HUES6 (cell line): ENCODE data around the gene BAD.
"Not testable (repeated sequence)": the region's sequence is repeated elsewhere in the genome, so short reads cannot be mapped to it uniquely, and the experiment has no call there.

Source experiments
- H3K27ac ChIP-seq: 2 replicates; pipeline ENCODE4 v1.7.0; 2013; ENCODE audit warnings: low read depth, mild to moderate bottlenecking, low read length, inconsistent platforms
- H3K27me3 ChIP-seq: 2 replicates; pipeline ENCODE4 v1.6.1; 2013; ENCODE audit warnings: low read length; ENCODE audit not compliant: control insufficient read depth, insufficient read depth
- H3K36me3 ChIP-seq: 2 replicates; pipeline ENCODE4 v1.6.1; 2013; ENCODE audit warnings: low read length; ENCODE audit not compliant: control insufficient read depth, insufficient read depth
- H3K4me1 ChIP-seq: 2 replicates; pipeline ENCODE4 v1.6.1; 2013; ENCODE audit warnings: low read length; ENCODE audit not compliant: control insufficient read depth, insufficient read depth
- H3K4me3 ChIP-seq: 2 replicates; pipeline ENCODE4 v1.5.1; 2013; ENCODE audit warnings: low read depth, low read length
- H3K9ac ChIP-seq: one replicate; pipeline ENCODE4 v1.6.1; 2013; ENCODE audit warnings: mild to moderate bottlenecking, low read length
- H3K9me3 ChIP-seq: 2 replicates; pipeline ENCODE4 v1.6.1; 2013; ENCODE audit warnings: low read depth, low read length; ENCODE audit not compliant: control insufficient read depth, insufficient read depth

Gene BAD

DNA sequence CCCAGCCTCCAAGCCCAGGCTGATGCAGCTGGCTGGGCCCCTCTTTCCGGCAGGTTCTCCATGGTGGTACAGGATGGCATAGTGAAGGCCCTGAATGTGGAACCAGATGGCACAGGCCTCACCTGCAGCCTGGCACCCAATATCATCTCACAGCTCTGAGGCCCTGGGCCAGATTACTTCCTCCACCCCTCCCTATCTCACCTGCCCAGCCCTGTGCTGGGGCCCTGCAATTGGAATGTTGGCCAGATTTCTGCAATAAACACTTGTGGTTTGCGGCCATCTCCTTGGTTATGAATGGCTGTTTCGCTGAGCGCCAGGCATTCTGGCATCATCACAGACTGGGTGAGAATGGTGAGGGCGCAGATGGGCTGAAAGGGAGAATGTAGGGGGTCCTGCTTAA lies 37.1 kb upstream of the BAD start:
- peaks cover 34% of the 10 kb centered on the region for H3K36me3 ChIP-seq
- H3K27ac ChIP-seq = no peak overlapping the region
- no peaks in the 10 kb centered on the region for H3K9me3 ChIP-seq
- H3K4me1 ChIP-seq = peaks cover 33% of the 10 kb centered on the region
- H3K9ac ChIP-seq = no peak overlapping the region
- no peak overlapping the region for H3K4me3 ChIP-seq
- no peaks in the 10 kb centered on the region for H3K27me3 ChIP-seq

GRCh38 chr11:64321026-64321425 lies 36.6 kb upstream of the BAD start:
- Histone ChIP-seq H3K4me3 (no peak overlapping the region), H3K9me3 (no peaks in the 10 kb centered on the region), H3K27me3 (no peaks in the 10 kb centered on the region), H3K4me1 (peaks cover 33% of the 10 kb centered on the region), H3K36me3 (peaks cover 38% of the 10 kb centered on the region), H3K9ac (no peak overlapping the region), H3K27ac (no peak overlapping the region)

GRCh38 chr11:64320556-64320955 lies 36.1 kb upstream of the BAD start:
- H3K9ac ChIP-seq = no peak overlapping the region
- no peak overlapping the region for H3K4me3 ChIP-seq
- no peaks in the 10 kb centered on the region for H3K9me3 ChIP-seq
- peaks cover 39% of the 10 kb centered on the region for H3K36me3 ChIP-seq
- H3K4me1 ChIP-seq = peaks cover 33% of the 10 kb centered on the region
- no peak overlapping the region for H3K27ac ChIP-seq
- H3K27me3 ChIP-seq = no peaks in the 10 kb centered on the region

DNA sequence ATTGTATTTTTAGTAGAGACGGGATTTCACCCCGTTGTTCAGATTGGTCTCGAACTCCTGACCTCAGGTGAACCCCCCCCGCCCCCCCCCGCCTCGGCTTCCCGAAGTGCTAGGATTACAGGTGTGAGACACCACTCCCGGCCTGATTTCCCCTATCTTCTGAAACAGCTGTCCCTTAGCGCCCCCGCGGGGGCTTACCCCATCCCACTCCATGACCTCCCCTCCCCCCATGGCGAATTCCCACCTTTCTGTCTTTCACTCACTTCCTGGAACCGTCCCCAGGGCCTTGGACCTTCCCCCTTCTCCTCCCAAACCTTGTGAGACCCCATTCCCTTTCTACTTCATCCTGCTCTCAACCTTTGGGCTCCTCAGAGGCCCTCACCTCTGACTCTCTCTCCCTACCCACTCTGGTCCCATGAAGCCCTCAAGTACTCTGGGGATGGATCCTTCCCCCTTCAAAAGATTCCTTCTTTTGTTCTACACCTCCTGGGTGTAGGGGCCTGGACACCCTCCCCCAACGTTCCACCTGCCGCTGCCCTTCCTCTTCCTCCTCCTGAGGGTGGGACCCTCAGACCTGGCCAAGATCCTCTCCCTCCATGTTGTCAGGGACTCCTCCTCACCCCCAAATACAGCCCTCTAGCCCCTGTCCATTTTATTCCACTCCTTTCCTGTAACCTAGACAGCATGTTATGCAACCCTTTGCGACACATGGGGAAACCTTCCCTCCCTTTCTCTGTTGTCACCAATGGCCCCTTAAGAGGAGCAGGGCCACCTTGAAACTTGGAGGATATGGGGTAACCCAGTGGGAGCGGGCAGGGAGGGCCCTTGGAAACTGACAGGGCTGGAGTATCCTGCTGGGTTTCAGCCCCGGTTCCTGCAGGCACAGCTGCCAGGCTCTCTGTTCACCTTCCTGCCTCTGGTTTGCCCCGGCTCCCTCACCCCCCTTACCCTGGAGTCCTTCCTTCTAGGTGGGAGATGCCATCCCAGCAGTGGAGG lies 34.6 kb upstream of the BAD start:
- Histone ChIP-seq H3K36me3 (peaks cover 54% of the 10 kb centered on the region), H3K4me1 (peaks cover 26% of the 10 kb centered on the region), H3K9ac (peak overlapping the region; percentile 91), H3K9me3 (no peaks in the 10 kb centered on the region), H3K27me3 (no peaks in the 10 kb centered on the region), H3K27ac (peak overlapping the region; percentile 41; the same call in 1 of the 2 replicates), H3K4me3 (peak overlapping the region; percentile 86)

DNA sequence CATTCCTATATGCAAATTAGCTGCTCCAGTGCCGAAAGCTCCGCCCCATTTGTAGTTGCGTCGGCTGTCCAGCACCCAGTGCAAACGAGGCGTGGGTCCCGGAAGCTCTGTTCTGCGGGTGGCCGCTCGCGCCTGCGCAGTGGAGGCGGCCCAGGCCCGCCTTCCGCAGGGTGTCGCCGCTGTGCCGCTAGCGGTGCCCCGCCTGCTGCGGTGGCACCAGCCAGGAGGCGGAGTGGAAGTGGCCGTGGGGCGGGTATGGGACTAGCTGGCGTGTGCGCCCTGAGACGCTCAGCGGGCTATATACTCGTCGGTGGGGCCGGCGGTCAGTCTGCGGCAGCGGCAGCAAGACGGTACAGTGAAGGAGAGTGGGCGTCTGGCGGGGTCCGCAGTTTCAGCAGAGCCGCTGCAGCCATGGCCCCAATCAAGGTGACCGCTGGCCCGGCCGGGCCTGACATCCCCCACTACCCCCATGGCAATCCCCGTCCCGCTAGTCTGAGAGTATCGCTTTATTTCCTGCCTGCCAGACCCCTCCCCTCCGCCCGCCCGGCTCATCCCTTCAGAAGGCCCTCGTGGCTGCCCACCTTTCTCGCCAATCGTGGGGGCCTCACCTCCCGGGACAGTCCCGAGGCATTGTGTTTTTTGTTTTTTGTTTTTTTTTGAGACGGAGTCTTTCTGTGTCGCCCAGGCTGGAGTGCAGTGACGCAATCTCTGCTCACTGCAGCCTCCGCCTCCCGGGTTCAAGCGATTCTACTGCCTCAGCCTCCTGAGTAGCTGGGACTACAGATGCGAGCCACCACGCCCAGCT lies 33.7 kb upstream of the BAD start, which contains the start of gene PRDX5:
Gene PRDX5 (plus strand): TSS at position 161 of the 805 bp plus-strand sequence. CDS start 95 bp downstream, at position 256.
- Histone ChIP-seq H3K27ac (peak within 1 kb of the TSS; percentile 96), H3K4me3 (peak within 1 kb of the TSS; percentile 86), H3K9ac (peak within 1 kb of the TSS; percentile 91), H3K36me3 (peaks cover 57% of the 10 kb centered on the region), H3K9me3 (no peaks in the 10 kb centered on the region), H3K4me1 (peaks cover 18% of the 10 kb centered on the region), H3K27me3 (no peaks in the 10 kb centered on the region)

GRCh38 chr11:64317325-64317960 lies 33.0 kb upstream of the BAD start, which contains the start of gene TRMT112:
TSS of gene TRMT112 (minus strand) at chr11:64317559. CDS start at chr11:64317526, 33 bp downstream.
- H3K27me3 ChIP-seq = no peaks in the 10 kb centered on the region
- H3K9me3 ChIP-seq = no peaks in the 10 kb centered on the region
- peak within 1 kb of the TSS; percentile 91 for H3K9ac ChIP-seq
- peaks cover 57% of the 10 kb centered on the region for H3K36me3 ChIP-seq
- H3K4me1 ChIP-seq = peaks cover 11% of the 10 kb centered on the region
- H3K4me3 ChIP-seq = peak within 1 kb of the TSS; percentile 86
- H3K27ac ChIP-seq = peak within 1 kb of the TSS; percentile 96

DNA sequence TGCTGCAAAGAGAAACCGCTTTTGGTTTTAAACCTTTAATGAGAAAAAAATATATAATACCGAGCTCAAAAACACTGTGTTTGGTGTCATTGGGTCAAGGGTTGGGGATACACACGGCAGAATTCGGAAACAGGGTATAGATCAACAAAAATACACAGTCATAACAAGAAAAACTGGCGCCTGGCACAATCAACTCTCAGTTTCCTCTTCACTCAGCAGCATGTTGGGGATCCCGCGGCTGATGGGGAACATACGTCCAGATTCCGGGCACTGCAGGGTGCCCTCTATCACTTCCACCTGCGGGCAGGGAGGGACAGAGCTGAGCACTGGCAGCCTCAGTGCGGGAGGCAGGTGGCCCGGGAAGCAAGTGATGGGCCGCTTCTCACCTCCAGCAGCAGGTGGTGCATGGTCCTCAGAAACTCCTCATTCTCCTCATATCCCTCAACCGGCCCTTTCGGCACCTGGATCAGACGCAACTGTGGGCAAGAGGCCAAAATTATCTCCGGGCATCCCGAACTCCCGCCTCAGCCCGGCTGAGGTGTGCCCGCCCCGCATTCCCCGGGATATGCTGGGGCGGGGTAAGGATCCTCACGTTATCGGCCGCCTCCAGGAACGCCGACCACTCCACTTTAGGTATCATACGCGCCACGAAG lies 32.3 kb upstream of the BAD start:
- H3K27me3 ChIP-seq = no peaks in the 10 kb centered on the region
- H3K9me3 ChIP-seq = no peaks in the 10 kb centered on the region
- H3K4me1 ChIP-seq = peaks cover 9% of the 10 kb centered on the region
- peaks cover 53% of the 10 kb centered on the region for H3K36me3 ChIP-seq
- H3K27ac ChIP-seq = peak overlapping the region; percentile 91
- peak overlapping the region; percentile 91 for H3K9ac ChIP-seq
- peak overlapping the region; percentile 86 for H3K4me3 ChIP-seq

GRCh38 chr11:64315667-64316526 lies 31.4 kb upstream of the BAD start:
- not testable (repeated sequence) for H3K27me3 ChIP-seq, H3K4me1 ChIP-seq, H3K9ac ChIP-seq, H3K9me3 ChIP-seq, H3K27ac ChIP-seq
- Histone ChIP-seq H3K36me3 (peaks cover 47% of the 10 kb centered on the region), H3K4me3 (peak overlapping the region; percentile 86; the same call in 1 of the 2 replicates)

DNA sequence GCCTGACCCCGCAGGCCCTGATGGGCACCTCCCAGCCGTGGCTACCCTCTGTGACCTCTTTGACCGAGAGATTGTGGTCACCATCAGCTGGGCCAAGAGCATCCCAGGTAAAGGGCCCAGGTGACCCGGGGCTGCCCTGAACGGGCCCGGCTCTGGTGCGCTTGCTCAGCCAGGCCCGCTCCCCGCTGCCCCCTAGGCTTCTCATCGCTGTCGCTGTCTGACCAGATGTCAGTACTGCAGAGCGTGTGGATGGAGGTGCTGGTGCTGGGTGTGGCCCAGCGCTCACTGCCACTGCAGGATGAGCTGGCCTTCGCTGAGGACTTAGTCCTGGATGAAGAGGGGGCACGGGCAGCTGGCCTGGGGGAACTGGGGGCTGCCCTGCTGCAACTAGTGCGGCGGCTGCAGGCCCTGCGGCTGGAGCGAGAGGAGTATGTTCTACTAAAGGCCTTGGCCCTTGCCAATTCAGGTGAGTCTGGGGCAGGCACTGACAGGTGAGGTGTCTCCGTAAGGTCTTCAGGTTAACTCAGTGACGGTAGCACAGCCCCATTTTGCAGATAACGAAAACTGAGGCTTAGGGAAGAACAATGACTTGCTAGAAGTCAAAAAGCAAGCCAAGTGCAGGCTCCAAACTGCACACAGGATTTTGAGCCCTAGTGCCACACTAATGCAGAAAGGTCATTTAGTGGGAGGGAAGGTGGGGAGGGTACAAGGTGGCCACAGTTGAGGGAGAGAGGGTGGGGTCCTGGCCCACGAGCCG lies 30.5 kb upstream of the BAD start:
- Histone ChIP-seq H3K27ac (no peak overlapping the region), H3K9me3 (no peaks in the 10 kb centered on the region), H3K36me3 (peaks cover 40% of the 10 kb centered on the region), H3K9ac (no peak overlapping the region), H3K4me3 (no peak overlapping the region), H3K27me3 (no peaks in the 10 kb centered on the region), H3K4me1 (peaks cover 9% of the 10 kb centered on the region)
